CMK (cell line): ENCODE measurements around the gene MEAK7.
"Not testable (repeated sequence)": the region's sequence is repeated elsewhere in the genome, so short reads cannot be mapped to it uniquely, and the experiment has no call there.

Source experiments
- DNase-seq: peaks from one replicate; pipeline ENCODE4 v3.0.0-alpha.2; 2010; ENCODE audit warnings: low read depth

Gene MEAK7

GRCh38 chr16:84532855-84533486 lies 28.5 kb upstream of the MEAK7 start:
- DNase-seq = peak; percentile 92

- peak; percentile 75 for DNase-seq
Measured at GRCh38 chr16:84532291-84532724, 27.8 kb upstream of the MEAK7 start.

GRCh38 chr16:84531671-84532111 lies 27.2 kb upstream of the MEAK7 start:
- DNase-seq = no peak

GRCh38 chr16:84530590-84530989 lies 26.1 kb upstream of the MEAK7 start:
- no peak for DNase-seq

GRCh38 chr16:84529607-84530006 lies 25.1 kb upstream of the MEAK7 start:
- no peak for DNase-seq

- no peak for DNase-seq
Measured at GRCh38 chr16:84528322-84528721, 23.9 kb upstream of the MEAK7 start.

GRCh38 chr16:84527532-84528269 lies 23.2 kb upstream of the MEAK7 start:
- DNase-seq = no peak

- no peak for DNase-seq
Measured at GRCh38 chr16:84526794-84527531, 22.5 kb upstream of the MEAK7 start.

- not testable (repeated sequence) for DNase-seq
Measured at GRCh38 chr16:84524941-84525581, 20.6 kb upstream of the MEAK7 start.

- DNase-seq = no peak
Measured at GRCh38 chr16:84524346-84524920, 20.0 kb upstream of the MEAK7 start.

GRCh38 chr16:84521497-84521770 lies 17.0 kb upstream of the MEAK7 start:
- no peak for DNase-seq

GRCh38 chr16:84520725-84521496 lies 16.5 kb upstream of the MEAK7 start:
- DNase-seq = no peak

GRCh38 chr16:84519855-84520254 lies 15.4 kb upstream of the MEAK7 start:
- DNase-seq = no peak

- DNase-seq = no peak
Measured at GRCh38 chr16:84518804-84519341, 14.4 kb upstream of the MEAK7 start.

- DNase-seq = not testable (repeated sequence)
Measured at GRCh38 chr16:84518220-84518619, 13.8 kb upstream of the MEAK7 start.

- DNase-seq = no peak
Measured at GRCh38 chr16:84517366-84517765, 12.9 kb upstream of the MEAK7 start.

- DNase-seq = no peak
Measured at GRCh38 chr16:84514874-84515835, 10.7 kb upstream of the MEAK7 start.

- no peak for DNase-seq
Measured at GRCh38 chr16:84514295-84514873, 9.9 kb upstream of the MEAK7 start.

- DNase-seq = no peak
Measured at GRCh38 chr16:84513666-84514065, 9.2 kb upstream of the MEAK7 start.

GRCh38 chr16:84513123-84513522 lies 8.7 kb upstream of the MEAK7 start:
- DNase-seq = no peak
